K562 (cell line): Measurements from ENCODE around the gene ZFY.

Source experiments
- CTCF ChIP-seq, 3 experiments: IDR thresholded peaks in 2 of 3; conservative IDR thresholded peaks in 1 of 3; 2 replicates each; pipeline ENCODE4 v1.5.1; 2011 to 2012; ENCODE audit warnings: low read length in 3 of 3, mild to moderate bottlenecking in 3 of 3, control low read depth in 2 of 3, improper control_type of control experiment in 1 of 3, inconsistent platforms in 1 of 3, low read depth in 1 of 3, mixed read lengths in 1 of 3, moderate library complexity in 1 of 3; ENCODE audit not compliant: insufficient read depth in 2 of 3
- HCFC1 ChIP-seq: IDR thresholded peaks from 2 replicates; pipeline ENCODE4 v1.6.1; 2012; ENCODE audit warnings: low read depth, low read length, improper control_type of control experiment
- ILK ChIP-seq: fragments of 450-650 bp; IDR thresholded peaks from 2 replicates; pipeline ENCODE4 v1.6.1; 2016; ENCODE audit warnings: missing genetic modification characterization, low read depth, mild to moderate bottlenecking, missing compliant biosample characterization, moderate library complexity, borderline replicate concordance
- MEF2A ChIP-seq: IDR thresholded peaks from 2 replicates; pipeline ENCODE4 v1.6.1; 2011; ENCODE audit warnings: low read depth, mild to moderate bottlenecking, low read length, moderate library complexity; ENCODE audit not compliant: control insufficient read depth
- MYNN ChIP-seq, 2 experiments: sonication (generic); formaldehyde crosslinking in 1 of 2; IDR thresholded peaks; 2 replicates each; pipeline versions ENCODE4 v1.5.0 to v1.6.1; 2016 to 2020; ENCODE audit warnings: antibody characterized with exemption in 1 of 2, missing genetic modification reagents in 1 of 2
- POLR2A ChIP-seq: fragments of 450-650 bp; conservative IDR thresholded peaks from 2 replicates; pipeline ENCODE4 v1.6.1; 2016
- RNF2 ChIP-seq: sonication (generic); IDR thresholded peaks from 2 replicates; pipeline ENCODE4 v1.6.1; 2016
- ZNF175 ChIP-seq: fragments of 200-800 bp; sonication (Bioruptor generic); IDR thresholded peaks from 2 replicates; pipeline ENCODE4 v1.6.1; 2016; ENCODE audit warnings: low read depth, mild to moderate bottlenecking, missing genetic modification characterization, missing compliant biosample characterization
- ZNF707 ChIP-seq: fragments of 250-450 bp; sonication (Bioruptor Pico); conservative IDR thresholded peaks from 2 replicates; pipeline ENCODE4 v1.8.0; 2022; ENCODE audit warnings: inconsistent platforms, mild to moderate bottlenecking, moderate library complexity

- TF ChIP-seq HCFC1: no peak
- no peak for TF ChIP-seq ILK (tag)
- TF ChIP-seq MEF2A: no peak
- TF ChIP-seq ZNF175: no peak
- TF ChIP-seq RNF2: no peak
- TF ChIP-seq MYNN (IDR thresholded peaks at IDR 0.05): no peak
- no peak for TF ChIP-seq MYNN (CRISPR knock-in tag; IDR thresholded peaks at IDR 0.05)
- no peak for TF ChIP-seq POLR2A
- TF ChIP-seq CTCF (IDR thresholded peaks at IDR 0.05 in 2 of 3, conservative IDR thresholded peaks at IDR 0.05 in 1 of 3; ENCODE audit: insufficient read depth in 2 of 3, low read depth in 1 of 3, low read length in 3 of 3): no peak
- TF ChIP-seq ZNF707 (CRISPR knock-in tag): no peak
These were observed 86.0 kb downstream of the ZFY start for GRCh38 chrY:3021176-3021575.
